GM12874 (cell line): ENCODE results near the gene NGB.

Source experiments
- TF ChIP-seq, protein P1 (sequence below): IDR thresholded peaks from 2 replicates; pipeline ENCODE4 v1.5.1; 2011; ENCODE audit warnings: low read depth, mild to moderate bottlenecking, control low read depth, low read length, moderate library complexity; ENCODE audit not compliant: insufficient read depth

The NGB gene

DNA sequence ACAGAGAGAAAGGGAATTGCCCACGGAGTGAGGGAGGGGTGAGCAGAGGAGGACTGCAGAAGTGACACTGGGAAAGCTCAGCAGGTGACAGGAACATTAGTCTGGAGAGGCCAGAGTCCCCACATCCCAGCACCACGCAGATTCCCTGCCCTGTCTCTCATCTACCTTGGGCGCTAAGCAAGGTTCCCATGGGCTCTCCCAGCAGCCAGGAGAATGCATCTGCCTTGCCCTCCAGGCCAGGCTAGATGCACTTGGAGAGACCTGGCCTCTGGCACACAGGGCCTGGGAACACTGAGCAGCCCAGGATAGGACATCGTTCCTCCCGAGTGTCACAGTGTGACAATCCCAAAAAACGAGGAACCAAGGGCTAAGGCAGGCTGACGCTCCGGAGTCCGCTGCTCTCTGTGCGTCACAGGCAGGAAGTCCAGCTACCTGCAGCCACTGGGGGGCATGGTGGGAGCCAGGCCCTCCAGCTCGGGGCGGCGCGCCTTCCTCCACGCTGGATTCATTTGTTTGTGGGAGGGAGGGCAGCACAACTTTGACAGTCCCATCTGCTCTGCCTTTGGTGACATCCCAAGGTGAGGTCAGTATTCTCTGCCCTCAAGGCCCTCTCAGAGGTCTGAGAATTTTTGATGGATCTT, 5.4 kb upstream of the NGB start:
- TF ChIP-seq, protein P1, sequence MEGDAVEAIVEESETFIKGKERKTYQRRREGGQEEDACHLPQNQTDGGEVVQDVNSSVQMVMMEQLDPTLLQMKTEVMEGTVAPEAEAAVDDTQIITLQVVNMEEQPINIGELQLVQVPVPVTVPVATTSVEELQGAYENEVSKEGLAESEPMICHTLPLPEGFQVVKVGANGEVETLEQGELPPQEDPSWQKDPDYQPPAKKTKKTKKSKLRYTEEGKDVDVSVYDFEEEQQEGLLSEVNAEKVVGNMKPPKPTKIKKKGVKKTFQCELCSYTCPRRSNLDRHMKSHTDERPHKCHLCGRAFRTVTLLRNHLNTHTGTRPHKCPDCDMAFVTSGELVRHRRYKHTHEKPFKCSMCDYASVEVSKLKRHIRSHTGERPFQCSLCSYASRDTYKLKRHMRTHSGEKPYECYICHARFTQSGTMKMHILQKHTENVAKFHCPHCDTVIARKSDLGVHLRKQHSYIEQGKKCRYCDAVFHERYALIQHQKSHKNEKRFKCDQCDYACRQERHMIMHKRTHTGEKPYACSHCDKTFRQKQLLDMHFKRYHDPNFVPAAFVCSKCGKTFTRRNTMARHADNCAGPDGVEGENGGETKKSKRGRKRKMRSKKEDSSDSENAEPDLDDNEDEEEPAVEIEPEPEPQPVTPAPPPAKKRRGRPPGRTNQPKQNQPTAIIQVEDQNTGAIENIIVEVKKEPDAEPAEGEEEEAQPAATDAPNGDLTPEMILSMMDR, result no peak

DNA sequence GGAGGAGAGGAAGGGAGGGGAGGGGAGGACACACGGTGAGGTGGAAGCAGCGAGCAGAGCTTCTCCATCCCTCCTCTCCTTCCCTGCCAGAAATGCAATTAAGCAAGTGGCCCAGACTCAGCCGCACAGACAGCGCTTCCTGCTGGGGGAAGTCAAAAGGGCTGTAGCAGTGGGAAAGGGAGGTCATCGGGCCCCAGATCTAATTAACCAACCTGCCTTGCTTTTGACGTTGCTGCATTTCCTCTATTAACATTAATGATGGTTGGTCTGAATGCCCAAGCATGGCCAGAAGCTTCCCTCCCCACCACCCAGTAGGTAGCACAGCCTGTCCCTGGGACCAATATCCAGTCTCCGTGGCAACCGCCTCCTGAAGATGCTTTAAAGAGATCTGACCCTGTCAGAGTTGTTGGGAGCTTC, 4.6 kb upstream of the NGB start:
- TF ChIP-seq, protein P1, result no peak

DNA sequence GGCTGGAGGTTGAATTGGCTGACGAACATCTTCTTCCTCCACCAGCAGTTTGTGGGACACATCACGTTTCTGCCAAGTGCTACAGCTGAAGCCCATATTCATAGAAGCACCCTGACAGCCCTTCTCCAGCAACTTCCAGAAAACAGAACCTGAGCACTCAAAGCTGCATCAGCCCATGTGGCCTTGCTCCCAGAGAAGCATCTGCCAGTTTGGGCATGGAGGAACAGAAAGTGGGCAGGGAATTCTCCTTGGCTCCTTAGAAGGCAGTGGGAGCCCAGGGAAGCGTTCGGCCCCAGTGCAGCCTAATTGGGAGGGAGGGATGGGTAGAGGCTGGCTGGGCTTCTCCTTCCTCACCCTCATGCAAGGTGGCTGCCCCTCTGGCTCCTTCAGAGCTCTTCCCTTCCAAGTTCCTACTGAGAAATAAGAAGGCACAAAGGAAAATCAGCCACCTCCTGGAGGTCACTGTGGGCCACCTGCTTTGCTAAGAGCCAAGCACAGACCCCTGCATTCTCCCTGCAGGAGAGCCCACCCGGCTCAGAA, 4.1 kb upstream of the NGB start:
- TF ChIP-seq, protein P1, result no peak

DNA sequence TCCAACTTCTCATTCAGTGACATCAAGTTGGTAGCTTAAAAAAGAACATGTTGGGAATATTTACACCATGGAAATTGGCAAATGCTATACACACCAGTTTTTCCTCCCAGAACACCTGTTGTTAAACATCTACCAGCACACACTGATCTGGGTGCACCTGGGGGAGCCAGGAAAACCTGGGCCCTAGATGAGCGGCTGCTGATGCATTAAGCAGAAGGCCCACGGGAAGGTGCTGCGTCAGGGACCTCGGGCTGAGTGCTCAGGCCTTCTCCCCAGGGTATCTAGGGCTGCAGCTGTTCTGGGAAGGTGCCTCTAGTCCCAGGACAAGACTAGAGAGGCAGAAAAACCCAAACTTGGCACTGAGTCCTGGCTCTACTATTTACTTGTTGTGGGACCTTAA, 2.8 kb upstream of the NGB start:
- TF ChIP-seq, protein P1, result no peak

DNA sequence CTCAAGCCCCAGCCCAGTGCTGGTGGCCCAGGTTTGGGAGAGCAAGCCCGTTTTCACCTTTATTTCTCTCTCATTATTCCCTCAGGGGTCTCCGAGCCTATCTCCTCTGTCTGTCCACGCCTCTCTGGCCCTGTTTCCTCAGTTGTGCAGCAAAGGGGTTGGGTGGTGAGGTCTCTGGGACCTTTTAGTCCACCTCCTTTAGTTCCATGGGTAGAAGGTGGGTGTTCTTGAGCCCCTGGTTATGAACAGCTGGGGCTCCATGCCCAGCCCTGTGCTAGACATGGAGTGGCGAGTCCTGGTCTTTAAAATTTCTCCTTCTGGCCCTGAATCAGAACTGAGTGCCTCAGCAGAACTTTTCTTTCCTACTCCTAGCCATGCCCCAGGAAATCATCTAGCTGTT, 1.3 kb upstream of the NGB start:
- TF ChIP-seq, protein P1, result no peak

DNA sequence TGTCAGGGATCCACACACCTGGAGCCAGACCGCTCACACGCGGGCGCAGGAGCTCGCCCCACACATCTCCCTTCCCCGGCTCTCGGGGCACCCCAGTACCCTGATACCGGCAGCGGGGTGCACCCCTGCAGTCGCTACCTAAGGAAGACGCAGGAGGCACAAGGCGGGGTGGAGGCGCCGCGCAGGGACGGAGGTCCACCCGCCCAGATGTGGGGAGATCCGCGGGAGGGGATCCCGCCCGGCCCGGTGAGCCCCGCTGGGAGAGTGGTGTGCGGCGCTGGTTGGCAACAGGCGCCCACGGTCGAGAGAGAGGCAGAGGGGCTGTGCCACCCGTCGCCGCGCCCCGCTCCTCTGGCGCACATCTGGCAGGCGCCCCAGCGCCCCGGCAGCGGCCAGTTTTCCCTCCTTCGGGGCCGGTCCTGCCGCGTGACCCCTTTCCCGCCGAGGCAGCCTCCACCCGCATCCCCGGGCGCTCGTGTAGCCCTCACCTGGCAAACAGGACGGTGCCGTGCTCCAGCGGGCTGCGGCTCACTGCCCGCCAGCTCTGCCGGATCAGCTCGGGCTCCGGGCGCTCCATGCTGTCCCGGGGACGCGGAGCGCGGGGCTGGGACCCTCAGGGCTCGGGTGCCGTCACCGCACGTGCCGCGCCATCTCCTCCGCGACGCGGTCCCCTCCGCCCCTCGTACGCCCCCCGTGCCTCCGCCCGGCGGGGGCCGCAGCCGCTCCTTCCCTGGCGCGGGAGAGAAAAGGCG, 469 bp downstream of the NGB start:
- TF ChIP-seq, protein P1, result no peak

DNA sequence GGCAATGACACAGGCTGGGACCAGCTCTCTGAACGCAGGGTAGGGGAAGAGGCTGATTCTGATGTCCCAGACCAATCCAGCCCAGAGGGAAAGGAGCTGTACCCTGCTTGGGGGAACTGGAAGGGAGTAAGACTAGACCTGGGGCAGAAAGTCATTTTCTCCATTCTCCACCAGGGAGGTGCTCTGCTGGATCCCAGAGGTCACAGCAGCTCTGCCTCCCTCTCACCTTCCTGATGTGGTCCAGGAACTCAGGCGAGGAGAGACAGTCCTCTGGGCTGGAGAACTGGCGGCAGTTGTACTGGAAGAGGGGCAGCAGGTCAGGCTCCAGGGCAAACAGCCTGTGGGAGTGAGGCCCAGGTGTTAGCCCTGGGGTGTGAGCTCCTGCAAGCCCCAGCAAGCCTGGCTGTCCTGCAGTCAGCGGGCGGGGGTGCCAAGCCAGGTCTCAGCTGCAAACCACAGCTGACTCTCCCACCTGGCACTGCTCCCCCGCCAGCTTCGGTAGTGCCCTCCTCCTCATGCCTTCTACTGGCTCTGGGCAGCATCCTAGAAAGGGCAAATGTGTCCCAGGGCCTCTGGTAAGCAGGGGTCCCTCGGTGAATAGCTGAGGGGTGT, 1.9 kb downstream of the NGB start:
- TF ChIP-seq, protein P1, result no peak
